NCI-H1048 (cell line): ENCODE data around the gene PI4KA.
"Not testable (repeated sequence)": the region's sequence is repeated elsewhere in the genome, so short reads cannot be mapped to it uniquely, and the experiment has no call there.

Experiments
- DNase-seq: peaks from one replicate; lab custom pipeline; 2025; lab: John Stamatoyannopoulos, UW

PI4KA gene

GRCh38 chr22:20749453-20749852, 109.2 kb downstream of the PI4KA start:
- DNase-seq, result no peak

- DNase-seq, result no peak
These were observed 109.7 kb downstream of the PI4KA start for GRCh38 chr22:20748731-20749428.

DNA sequence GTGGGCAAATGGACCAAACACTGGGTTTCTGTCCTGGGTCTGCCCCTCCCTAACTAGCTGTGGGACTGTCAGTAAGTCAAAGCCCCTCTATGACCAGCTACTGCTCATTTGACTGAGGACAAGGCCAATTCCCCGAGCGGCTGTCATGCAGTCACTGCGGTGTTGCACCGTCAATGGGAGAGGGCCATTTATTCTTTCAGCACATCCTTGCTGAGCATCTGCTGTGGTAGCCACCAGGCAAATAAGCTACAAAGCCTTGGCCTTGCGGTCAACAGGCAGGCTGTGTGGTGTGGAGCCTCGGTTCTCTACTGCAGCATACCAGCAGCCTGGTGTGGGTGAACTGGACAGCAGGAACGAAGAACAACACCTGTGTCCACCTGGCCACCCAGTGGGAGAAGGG, 110.5 kb downstream of the PI4KA start:
- no peak for DNase-seq

GRCh38 chr22:20747223-20747622, 111.4 kb downstream of the PI4KA start:
- no peak for DNase-seq

GRCh38 chr22:20746431-20747189, 112.0 kb downstream of the PI4KA start:
- no peak for DNase-seq

- DNase-seq, result no peak
These were observed 113.5 kb downstream of the PI4KA start for GRCh38 chr22:20745119-20745518.

DNA sequence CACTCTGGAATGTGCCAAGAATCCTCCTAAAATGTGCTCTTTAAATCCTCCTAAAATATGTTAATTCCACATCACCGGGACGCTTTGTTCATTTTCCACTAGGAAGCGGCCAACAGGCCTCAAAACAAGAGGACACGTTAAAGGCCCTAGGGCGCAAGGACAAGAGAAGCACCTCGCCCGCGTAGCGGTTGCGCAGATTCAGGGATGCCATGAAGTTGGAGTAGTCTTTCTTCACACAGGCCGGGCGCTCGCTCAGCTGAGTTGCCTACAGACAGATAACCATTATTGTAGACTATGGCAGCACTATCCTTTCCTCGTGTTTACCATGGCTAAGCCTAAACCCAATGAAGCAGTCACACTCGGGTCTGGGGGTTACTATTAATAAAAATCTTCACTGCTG, 114.2 kb downstream of the PI4KA start:
- DNase-seq, result no peak

GRCh38 chr22:20742764-20743163, 115.8 kb downstream of the PI4KA start:
- DNase-seq, result no peak

DNA sequence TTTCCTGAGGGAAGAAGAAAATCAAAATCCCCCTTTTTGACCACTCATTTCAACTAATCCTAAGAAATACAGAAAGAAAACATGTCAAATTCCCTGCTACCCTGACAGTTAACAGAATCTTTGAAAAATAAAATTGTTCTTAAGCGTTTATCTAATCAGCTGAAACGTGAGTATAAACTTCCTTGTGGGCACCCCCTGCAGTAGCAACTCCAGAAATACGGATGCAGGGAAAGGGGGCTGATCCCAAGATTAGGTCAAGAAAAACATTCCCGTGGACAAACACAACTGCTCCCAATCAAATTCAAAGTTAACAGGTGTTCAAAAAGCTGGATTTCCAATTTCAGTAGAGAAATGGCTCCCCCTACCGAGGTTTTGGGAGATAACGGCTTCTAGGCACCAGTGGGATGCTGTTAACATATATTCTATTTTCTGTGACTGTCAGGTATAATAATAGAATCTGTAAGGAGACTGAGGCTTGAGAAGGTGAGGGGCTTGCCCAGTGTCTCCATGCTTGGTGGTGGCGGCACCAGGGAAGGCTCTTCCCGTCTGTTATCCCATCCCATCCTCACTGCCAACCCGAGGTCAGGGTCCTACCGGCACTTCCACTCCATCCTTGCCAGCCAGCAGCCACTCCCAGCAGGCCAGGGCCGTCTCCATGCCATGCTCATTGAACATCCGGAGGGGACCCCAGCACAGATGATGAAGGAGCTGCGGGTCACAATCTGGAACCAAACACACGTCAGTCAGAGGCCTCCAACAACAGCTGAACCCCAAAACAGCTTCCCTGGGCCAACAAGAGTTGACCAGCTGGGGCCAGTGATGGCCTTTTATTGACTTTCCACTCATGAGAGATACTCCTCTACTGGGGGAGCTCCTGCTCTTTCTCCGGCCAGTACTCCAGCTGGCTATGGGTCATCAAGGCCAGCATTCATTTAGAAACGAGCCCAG, 116.7 kb downstream of the PI4KA start:
- no peak for DNase-seq

GRCh38 chr22:20741008-20741633, 117.5 kb downstream of the PI4KA start:
- DNase-seq, result no peak

GRCh38 chr22:20740222-20740951, 118.2 kb downstream of the PI4KA start:
- DNase-seq, result no peak

DNA sequence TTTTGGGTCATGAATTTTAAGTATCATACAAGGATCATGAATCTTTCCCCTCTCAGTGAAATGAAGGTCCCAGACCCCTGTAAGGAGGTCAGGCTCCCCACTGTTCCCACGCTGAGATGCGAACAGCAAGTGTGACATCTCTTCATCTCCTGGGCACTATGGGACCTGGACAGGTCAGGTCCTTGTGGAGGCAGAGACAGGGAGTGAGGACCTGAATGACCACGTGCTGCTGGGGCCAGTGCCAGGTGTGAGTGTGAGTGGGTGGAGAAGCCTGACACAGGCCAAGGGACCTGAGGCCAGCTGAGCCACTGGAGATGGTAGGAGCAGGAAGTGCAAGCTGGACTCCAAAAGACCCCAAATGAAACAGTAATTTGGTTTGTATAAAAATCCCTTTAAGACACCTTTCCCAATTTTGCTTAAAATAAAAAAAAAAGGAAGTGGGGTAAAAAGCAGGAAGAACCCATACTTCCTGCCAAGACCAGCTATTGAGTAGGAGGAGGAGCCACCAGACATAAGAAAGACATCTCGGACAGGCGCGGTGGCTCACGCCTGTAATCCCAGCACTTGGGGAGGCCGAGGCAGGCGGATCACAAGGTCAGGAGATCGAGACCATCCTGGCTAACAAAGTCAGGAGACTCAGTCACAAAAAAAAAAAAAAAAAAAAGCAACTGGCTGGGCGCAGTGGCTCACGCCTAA, 120.1 kb downstream of the PI4KA start:
- DNase-seq, result no peak

GRCh38 chr22:20736891-20737290, 121.7 kb downstream of the PI4KA start:
- DNase-seq, result not testable (repeated sequence)

- DNase-seq, result not testable (repeated sequence)
These were observed 123.1 kb downstream of the PI4KA start for GRCh38 chr22:20735356-20736162.

GRCh38 chr22:20732431-20732830, 126.2 kb downstream of the PI4KA start:
- DNase-seq, result not testable (repeated sequence)

DNA sequence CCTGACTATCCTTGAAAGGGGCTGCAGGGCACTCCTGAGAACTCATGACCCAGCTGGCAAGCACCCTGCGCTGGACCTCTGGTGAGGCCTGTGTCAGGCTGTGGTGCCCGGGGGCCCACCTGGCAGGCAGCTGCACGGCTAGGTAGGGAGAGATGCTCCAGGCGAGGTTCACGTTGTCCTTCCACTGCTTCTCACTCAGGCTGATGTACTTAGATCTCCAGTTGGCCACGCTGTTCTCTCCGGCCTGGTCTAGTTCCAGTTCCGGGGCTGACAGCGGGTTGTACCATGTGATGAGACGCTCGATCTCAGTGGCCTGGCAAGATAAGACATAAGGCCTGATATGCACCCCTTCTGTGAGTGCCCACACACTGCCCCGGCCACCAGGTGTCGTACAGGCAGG, 129.4 kb downstream of the PI4KA start:
- no peak for DNase-seq

DNA sequence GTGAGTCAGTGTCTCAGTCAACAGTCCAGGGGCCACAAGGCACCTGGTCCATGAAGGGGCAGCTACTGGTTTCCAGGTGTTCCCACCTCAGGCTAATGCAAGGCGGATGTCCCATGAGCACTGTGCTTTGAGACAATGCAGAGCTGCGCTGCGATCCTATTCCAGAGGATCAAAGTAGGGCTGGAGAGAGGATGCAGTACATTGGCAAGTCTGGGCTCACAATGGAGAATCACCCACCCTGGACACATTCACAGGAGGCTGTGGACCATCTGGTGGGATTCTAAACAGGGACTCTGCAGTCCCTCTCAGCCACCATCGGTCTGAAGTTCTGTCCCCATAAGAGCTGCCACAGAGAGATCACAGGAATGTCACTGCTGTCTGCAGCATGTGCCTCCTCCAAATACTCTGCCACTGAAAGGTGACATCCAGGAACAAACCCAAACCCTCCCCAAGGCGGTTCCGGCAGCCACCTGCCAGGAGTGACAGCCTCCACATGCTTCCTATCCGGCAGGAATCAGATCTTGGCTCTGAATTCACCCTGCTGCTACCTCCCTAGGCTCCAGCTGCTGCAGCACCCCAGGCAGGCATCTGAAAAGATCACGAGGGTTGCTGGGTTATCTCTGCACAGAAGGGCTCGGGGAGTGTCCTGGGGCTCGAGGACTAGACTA, 130.0 kb downstream of the PI4KA start:
- no peak for DNase-seq

GRCh38 chr22:20727118-20728015, 131.2 kb downstream of the PI4KA start:
- no peak for DNase-seq
